SK-N-SH (cell line): ENCODE measurements around the gene PPP1R37. TPM values are rescaled to one million over a fixed set of nuclear protein-coding genes. Genes with fewer than 3 reads are reported as not detected.

Source experiments
- CTCF ChIP-seq: fragments of 200-600 bp; sonication (generic); IDR thresholded peaks from 2 replicates; pipeline ENCODE4 v1.6.1; 2017; ENCODE audit warnings: antibody characterized with exemption, mild to moderate bottlenecking, moderate library complexity
- FOXJ3 ChIP-seq: sonication (generic); formaldehyde crosslinking; IDR thresholded peaks from 2 replicates; pipeline ENCODE4 v1.5.1; 2020; ENCODE audit warnings: mild to moderate bottlenecking, missing genetic modification reagents
- FOXM1 ChIP-seq: IDR thresholded peaks from 2 replicates; pipeline ENCODE4 v1.4.0; 2012; ENCODE audit warnings: low read depth, mild to moderate bottlenecking
- IRF3 ChIP-seq: fragments of 150-350 bp; IDR thresholded peaks from 2 replicates; pipeline ENCODE4 v1.6.1; 2016; ENCODE audit warnings: mild to moderate bottlenecking, low read depth, low read length
- MAX ChIP-seq: IDR thresholded peaks from 2 replicates; pipeline ENCODE4 v1.4.0; 2012; ENCODE audit warnings: low read depth
- MEF2A ChIP-seq: IDR thresholded peaks from 2 replicates; pipeline ENCODE4 v1.4.0; 2012; ENCODE audit warnings: low read depth, borderline replicate concordance
- NFIC ChIP-seq: IDR thresholded peaks from 2 replicates; pipeline ENCODE4 v1.4.0; 2012; ENCODE audit warnings: borderline replicate concordance
- NRF1 ChIP-seq: IDR thresholded peaks from 2 replicates; pipeline ENCODE4 v1.6.1; 2012; ENCODE audit warnings: low read depth, mild to moderate bottlenecking, low read length
- POLR2AphosphoS5 ChIP-seq: IDR thresholded peaks from 2 replicates; pipeline ENCODE4 v1.6.1; 2012; ENCODE audit warnings: low read depth, low read length
- RAD21 ChIP-seq: IDR thresholded peaks from 2 replicates; pipeline ENCODE4 v1.6.1; 2012; ENCODE audit warnings: mild to moderate bottlenecking, low read length
- REST ChIP-seq: IDR thresholded peaks from 2 replicates; pipeline ENCODE4 v1.6.1; 2012; ENCODE audit warnings: mild to moderate bottlenecking, low read depth, low read length, moderate library complexity
- RFX5 ChIP-seq: IDR thresholded peaks from 2 replicates; pipeline ENCODE4 v1.6.1; 2012; ENCODE audit warnings: mild to moderate bottlenecking, improper control_type of control experiment, low read length
- RXRA ChIP-seq: IDR thresholded peaks from 2 replicates; pipeline ENCODE4 v1.4.0; 2012; ENCODE audit warnings: low read depth, mild to moderate bottlenecking, borderline replicate concordance
- SMC3 ChIP-seq: IDR thresholded peaks from 2 replicates; pipeline ENCODE4 v1.6.1; 2012; ENCODE audit warnings: low read depth, low read length, improper control_type of control experiment
- TAF1 ChIP-seq: IDR thresholded peaks from 2 replicates; pipeline ENCODE4 v1.6.1; 2012; ENCODE audit warnings: low read depth, mild to moderate bottlenecking, low read length, moderate library complexity, borderline replicate concordance
- YY1 ChIP-seq: IDR thresholded peaks from 2 replicates; pipeline ENCODE4 v1.4.0; 2012; ENCODE audit warnings: low read depth, mild to moderate bottlenecking
- ZBTB33 ChIP-seq: IDR thresholded peaks from 2 replicates; pipeline ENCODE4 v1.4.0; 2012; ENCODE audit warnings: low read depth, borderline replicate concordance
- polyA plus RNA-seq, 3 experiments: library from polyadenylated mRNA; depleted of rRNA; stranded (reverse); fragments of >200 nt; gene quantifications; 2 replicates each; pipeline ENCODE4 v1.2.3, GENCODE V29; 2012

Gene PPP1R37
- polyA plus RNA-seq, 1 of the 3 experiments (the other 2 are of a cell fraction), result 24.4 TPM

- TF ChIP-seq CTCF, result peak; percentile 37
- no peak for TF ChIP-seq MEF2A
- TF ChIP-seq YY1, result 0 out of 2 replicates have a peak, but pooled peaks have one; percentile 9
- TF ChIP-seq RXRA, result no peak
- TF ChIP-seq NRF1, result peak; percentile 70
- TF ChIP-seq NFIC, result no peak
- no peak for TF ChIP-seq TAF1
- TF ChIP-seq ZBTB33, result no peak
- TF ChIP-seq RFX5, result peak; percentile 100
- TF ChIP-seq IRF3, result peak; percentile 66
- TF ChIP-seq FOXJ3 (CRISPR knock-in tag), result no peak
- no peak for TF ChIP-seq SMC3
- TF ChIP-seq RAD21, result no peak
- TF ChIP-seq FOXM1, result no peak
- peak; percentile 98 for TF ChIP-seq MAX
- peak; percentile 44; the same call in 1 of the 2 replicates for TF ChIP-seq POLR2AphosphoS5
- no peak for TF ChIP-seq REST
Measured at GRCh38 chr19:45178262-45179071, 85.5 kb downstream of the PPP1R37 start, which contains the start of gene BLOC1S3 (continued).
